Epithelial cell of prostate (primary cell): Measurements from ENCODE around the gene EXD3.
"Not testable (repeated sequence)": the region's sequence is repeated elsewhere in the genome, so short reads cannot be mapped to it uniquely, and the experiment has no call there.

Source experiments
- DNase-seq: peaks from one replicate; pipeline ENCODE4 v3.0.0-alpha.2; 2011; ENCODE audit warnings: low read depth, low spot score
- H3K27ac ChIP-seq: fragments of 450-650 bp; 2 replicates; pipeline ENCODE4 v1.5.1; 2017; ENCODE audit warnings: mild to moderate bottlenecking

The EXD3 gene, protein sequence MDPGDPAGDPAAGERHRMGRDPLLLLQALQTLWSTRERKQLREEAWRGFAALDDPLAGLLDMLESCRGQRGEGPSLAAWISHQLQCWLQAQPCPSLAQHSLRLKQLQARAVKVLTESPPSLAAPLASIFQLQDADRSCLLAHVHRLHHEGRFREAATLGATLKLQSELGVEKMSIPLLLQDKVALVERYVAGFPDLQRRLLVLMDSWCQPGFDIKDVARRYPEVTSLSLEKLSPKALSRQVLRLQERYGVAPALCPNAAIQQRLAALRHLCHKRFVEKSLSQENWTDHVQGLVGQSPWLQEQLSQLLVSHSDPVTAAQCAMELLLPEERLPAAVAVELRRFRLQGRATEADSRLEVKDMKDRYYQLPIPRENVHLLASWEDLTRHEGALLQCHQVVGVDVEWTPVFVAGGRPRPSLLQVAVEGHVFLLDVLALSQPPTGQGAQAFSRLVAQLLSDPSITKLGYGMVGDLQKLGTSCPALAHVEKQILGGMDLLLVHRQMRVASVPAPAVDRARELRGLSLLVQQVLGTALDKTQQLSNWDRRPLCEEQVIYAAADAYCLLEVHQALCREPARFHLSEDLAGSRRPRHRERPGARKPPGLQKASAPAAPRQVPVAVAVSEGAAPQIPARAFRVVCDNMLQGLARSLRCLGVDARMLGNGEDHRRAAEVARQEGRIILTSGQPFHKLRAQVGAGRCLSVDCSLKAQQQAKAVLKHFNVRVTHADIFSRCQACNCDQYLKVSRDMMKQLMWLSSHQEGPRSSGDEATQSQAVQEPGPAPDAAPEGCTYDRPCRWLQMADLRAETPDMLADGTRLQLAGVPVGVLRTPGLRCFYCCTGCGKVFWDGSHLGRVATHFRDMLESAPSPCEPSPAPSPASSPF

DNA sequence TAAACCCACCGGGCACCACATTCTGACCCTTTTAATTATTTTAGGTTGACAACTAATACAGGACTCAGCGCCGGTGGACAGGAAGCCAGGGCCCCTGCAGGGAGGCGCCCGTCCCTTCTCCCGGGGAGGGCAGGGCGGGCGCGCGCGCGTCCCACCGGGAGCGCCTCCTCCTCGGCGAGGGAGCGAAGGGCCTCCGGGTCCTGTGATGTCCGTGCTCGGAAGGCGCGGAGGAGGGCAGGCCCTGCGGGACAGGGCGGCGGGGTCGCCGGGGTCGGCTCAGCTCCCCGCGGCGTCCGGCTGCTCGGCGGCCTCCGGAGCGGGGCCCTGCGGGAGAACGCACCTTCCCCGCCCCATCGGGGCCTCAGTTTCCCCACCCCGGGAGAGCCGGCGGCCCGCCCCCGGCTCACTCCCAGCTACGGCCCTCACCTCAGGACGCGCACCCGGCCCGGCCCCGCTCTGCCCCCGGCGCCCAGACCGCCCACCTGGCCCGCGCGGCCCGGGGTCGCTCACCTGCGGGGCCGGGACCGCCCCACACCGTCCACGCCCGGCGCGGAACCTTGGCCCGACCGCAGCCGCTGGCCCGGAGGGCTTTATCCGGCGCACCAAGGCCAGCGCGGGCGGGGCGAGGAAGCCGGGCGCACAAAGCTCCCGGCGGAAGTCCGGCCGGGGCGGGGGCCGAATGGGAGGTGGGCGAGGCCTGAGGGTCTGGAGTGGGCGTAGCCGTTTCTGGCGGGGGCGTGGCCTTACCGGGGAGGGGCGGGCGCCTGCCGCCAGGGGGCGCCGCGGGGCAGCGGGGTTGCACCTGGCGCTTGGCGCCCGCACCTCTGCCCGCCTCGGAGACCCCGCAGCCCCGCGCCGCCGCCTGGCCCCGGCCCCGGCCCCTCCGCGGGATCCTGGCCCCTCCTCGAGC is at the start of gene EXD3, which contains the start of gene NOXA1:
TSS of gene EXD3 (minus strand) at position 559 of the 910 bp plus-strand sequence. CDS start 27,805 bp downstream, outside the sequence.
TSS of gene NOXA1 (plus strand) at position 790 of the 910 bp plus-strand sequence. CDS start 137 bp downstream, outside the sequence.
- peak within 1 kb of the TSS; percentile 53 for H3K27ac ChIP-seq
- DNase-seq = peak; percentile 64

DNA sequence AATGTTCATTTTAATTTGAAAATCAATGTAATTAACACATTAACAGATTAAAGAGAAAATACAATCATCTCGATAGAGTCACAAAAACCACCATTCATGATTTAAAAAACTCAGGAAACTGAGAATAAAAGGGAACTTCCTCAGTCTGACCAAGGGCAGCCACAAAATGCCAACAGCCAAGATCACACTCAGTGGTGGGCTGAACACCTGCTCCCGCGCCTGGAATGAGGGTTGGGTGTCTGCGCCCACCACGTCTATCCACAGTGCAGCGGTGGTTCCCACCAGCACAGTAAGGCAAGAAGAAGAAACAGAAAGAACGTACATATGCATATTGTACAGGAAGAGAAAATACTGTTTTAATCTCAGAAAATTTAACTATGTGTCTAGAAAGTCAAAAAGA is 47.8 kb upstream of the EXD3 start:
- no peak for DNase-seq
- H3K27ac ChIP-seq = no peak overlapping the region

DNA sequence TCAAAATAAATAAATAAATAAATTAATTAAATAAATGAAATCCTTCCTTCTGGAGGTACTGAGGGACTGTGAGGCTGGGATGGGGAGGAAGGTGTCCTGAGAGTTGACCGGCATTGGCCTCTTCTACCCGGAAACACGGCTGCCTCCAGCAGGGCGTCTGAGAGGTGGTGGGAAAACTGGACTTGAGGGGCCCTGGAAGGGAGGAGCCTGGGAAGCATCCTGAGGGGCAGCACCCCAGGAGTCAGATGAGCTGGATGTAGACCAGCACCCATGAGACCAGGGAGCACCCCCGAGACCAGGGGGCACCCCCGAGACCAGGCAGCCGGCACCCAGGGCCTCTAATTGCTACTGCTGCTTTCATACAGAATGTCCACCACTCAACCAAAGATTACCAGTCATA is 44.9 kb upstream of the EXD3 start:
- no peak overlapping the region for H3K27ac ChIP-seq

DNA sequence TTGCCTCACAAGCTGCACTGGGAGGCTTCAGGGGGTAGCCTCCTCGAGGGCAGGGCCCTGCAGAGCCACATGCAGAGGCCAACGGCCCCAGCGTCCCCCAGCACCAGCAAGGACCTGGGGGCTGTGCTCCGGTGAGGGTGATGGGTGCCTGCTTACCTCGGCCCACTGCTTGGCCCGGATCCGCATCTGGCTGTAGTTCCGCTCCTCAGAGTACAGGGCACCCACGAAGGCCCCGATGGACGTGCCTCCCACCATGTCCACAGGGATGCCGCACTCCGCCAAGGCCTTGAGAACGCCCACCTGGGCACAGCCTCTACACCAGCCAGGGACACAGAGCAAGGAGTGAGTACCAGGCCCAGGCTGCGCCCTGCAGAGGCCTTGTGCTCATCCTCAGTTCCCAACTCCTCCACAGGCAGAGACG is 44.2 kb upstream of the EXD3 start:
- no peak for DNase-seq
- no peak overlapping the region for H3K27ac ChIP-seq

More for the DNA sequence above, 44.9 kb upstream of the EXD3 start:
- DNase-seq = no peak

DNA sequence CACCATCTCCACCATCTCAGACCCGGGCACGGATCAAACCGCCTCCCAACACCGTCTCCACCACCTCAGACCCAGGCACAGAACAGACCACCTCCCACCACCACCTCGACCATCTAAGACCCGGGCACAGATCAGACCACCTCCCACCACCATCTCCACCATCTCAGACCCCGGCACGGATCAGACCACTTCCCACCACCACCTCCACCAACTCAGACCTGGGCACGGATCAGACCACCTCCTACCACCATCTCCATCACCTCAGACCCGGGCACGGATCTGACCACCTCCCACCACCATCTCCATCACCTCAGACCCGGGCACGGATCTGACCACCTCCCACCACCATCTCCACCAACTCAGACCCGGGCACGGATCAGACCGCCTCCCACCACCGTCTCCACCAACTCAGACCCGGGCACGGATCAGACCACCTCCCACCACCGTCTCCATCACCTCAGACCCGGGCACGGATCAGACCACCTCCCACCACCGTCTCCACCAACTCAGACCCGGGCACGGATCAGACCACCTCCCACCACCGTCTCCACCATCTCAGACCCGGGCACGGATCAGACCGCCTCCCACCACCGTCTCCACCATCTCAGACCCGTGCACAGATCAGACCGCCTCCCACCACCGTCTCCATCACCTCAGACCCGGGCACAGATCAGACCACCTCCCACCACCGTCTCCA is 43.6 kb upstream of the EXD3 start:
- DNase-seq, H3K27ac ChIP-seq: not testable (repeated sequence)

DNA sequence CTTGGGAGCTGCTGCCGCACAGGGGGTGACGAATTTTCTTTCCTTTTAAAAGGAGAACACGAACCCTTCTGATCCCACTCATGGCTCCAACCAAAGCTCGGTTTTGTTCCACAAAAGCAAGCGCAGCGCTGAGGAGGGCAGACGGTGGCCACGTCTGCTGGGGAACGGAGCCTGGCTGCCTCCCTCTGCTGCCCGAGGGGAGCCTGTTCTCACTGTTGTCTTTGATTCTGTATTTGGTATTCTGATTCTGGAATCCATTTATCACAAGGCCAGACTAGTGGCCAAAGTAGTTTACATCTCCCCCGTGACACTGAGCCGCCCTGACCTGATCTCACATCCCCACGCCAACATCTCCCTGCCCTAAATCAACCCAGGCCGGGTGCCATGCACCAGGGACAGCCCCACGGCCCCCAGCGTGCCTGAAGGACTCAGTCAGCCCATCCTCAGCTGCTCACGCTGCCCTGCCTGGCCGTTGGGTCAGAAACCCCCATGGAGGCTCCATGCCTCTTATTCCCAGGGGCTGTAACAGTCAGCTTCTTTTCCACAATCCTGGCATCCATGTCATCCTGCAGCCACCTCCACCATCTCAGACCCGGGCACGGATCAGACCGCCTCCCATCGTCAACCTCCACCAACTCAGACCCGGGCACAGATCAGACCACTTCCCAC is 42.9 kb upstream of the EXD3 start:
- no peak overlapping the region for H3K27ac ChIP-seq
- DNase-seq = no peak

DNA sequence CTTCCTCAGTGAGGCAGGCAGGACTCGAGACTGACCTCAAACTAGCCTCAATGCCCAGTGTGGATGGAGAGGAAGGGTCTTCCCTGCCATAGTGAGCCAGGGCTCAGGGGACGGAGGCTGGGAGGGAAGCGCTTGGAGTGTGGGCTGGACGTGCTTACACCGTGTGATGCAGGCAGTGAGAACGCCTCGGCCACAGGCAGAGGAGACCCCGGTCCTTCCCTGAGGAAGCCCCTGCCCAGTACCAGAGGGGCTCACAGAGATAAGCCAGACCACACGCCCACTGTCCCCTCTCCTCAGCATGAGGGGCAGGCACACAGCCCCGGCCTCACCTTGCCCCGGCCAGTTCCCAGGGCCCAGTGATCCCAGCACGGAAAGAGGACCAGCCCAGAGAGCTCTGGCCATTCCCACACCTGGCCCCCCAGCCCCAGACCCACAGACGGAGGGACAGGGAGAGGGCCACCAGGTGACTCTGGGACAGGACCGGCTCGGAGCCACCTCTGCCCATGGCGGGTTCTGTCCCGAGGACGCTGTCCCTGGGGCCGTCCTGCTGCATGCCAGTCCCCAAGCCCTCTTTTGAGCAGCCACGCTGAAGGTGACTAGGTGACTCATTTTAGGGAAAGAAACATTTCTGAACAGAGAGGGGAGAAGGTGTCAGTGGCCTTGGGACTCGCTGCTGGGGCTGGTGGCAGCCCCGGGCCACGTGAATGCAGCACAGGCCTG is 42.2 kb upstream of the EXD3 start:
- no peak for DNase-seq
- H3K27ac ChIP-seq = no peak overlapping the region

DNA sequence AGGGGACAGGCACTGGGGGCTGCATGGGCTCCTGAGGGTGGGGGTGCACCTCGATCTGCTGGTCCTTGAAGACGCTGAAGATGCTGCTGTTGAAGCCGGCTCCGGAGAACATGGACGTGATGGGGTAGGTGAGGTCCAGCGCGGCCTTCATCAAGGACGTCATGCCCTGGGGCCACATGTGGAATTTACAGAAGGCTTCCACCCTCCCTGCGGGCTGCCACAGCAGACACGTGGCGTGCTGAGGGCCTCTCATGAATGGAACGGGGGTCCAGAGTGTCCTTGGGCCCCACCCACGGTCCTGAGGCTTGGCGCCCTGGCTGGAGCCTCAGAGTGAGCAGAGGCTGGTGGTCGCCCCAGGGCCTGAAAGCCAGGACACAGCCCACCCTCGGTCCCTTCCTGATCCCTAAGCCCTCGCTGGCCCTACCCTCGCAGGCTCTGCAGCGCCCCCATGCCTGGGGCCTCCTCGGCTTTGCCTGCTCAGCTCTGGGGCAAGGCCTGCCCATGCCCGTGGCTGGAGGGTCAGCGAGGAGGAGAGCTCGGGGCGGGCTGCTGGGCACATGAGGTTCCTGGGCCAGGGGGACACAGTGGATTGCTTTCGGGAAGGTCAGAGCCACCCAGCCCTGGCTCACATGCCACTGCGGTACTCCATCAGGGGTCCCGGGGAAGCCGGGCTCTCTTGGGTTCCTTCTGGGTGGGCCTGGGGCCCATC is 41.5 kb upstream of the EXD3 start:
- DNase-seq = no peak
- H3K27ac ChIP-seq = no peak overlapping the region

DNA sequence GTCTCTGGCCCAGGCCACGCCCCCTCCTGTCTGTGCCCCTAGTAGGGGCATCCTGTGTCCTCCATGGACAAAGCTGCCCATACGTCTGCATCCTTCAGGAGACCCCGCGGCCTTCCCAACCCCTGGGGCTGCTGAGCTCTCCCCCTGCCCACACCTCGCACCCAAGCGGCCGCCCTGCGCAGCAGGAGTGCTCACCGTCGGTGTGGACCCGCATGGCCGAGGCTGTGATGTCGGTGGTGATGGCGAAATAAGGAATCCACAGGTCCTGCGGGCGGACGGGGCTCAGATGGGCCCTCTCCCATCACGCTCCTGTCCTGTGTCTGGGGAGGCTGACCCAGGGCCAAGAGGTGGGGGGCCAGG is 40.9 kb upstream of the EXD3 start:
- DNase-seq = no peak
- H3K27ac ChIP-seq = no peak overlapping the region

DNA sequence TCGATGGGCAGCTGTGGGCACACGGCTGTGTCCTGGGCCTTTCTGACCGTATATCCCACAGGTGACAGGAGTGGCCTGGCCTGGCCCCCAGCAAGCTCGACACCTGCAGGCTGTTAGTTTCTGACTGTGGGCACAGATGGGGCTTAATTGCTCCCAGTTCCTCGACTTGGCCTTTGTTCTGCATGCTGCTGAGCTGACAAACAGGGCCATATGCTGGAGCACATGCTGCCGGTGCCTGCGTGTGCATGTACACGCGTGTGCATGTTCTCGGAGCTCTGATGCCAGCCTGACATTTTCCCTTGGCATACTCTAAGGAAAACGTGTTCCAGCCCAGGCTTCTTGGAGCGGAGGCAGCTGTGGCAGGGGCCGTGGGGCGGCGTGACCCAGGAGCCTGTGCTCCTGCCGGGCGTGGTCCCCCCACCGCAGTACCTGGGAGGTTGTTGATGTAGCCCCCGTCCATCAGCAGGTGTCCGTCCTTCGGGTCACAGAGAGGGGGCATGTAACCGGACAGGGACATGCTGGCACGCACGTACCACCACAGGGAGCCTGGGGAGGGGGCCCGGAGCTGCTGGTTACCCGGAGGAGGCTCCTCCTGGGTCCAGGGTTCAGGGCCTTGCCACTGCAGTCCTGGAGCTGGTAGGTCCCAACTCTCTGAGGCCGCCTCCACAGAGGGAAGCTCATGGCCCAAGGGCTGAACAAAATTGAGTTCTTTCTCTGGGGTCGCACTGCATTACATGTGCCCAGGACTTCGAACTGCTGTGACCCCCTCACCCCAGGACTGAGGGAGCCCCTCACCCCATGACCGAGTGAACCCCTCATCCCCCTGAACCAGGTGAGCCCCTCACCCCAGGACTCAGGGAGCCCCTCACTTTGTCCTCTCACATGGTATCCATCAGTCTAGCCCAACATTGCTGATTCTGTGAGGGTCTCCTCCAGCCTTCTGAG is 40.3 kb upstream of the EXD3 start:
- H3K27ac ChIP-seq = no peak overlapping the region
- no peak for DNase-seq

DNA sequence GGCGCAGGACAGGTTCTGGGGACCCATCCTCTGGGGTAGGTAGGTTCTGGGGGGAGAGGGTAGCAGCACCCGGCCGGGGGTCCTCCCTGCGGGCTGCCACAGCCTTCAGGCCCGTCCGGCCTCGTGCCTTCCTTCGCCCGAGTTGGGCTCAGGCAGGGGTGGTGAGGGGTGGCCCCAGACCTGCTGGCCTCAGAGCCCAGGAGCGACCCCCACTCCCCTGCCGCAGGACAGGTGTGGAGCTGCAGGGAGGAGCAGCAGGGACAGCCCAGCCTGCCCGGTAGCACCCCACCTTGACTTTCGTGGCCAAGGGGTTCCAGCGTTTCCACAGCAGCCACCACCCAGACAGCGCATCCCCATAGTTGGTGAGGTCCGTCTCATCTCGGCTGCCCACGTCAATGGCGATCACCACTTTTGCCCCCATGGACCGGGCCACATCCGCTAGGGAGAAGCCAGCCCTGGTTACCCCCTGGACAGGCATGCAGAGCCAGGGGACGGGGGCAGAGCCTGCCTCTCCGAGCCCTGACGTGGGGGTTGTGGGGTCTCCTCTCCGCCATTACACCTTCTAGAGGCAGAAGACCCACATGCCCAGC is 39.5 kb upstream of the EXD3 start:
- no peak for DNase-seq
- no peak overlapping the region for H3K27ac ChIP-seq

DNA sequence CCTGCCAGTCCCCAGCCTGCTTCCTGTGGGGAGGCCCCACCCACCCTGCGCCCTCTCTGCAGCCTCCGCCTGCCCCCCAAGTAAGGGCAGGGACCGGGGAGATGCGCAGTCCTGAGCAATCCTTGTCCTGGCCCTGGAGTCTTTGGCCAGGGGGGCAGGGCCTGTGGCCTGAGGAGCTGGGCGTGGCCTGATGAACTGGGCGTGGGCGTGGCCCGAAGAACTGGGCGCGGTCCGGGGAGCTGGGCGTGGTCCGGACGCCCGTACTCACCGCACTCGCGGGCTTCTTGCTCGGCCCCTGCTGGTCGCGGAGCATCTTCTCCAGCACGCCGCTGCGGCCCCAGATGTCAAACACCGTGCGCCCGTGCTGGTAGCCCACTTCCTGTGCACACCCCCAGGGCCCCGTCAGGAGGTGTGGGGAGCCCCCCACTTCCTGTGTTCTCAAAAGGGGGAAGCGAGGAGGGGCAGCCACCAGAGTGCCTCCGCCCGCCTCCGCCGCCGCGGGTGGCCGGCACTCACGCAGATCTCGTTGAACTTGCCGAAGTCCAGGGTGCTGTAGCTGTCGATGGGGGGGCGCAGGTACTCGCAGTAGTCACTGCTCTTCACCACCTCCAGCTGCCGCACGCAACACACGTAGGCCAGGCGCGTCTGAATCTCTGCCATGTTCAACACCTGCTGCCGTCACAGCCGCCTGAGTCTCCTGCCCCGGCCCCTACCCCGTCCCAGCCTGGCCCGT is 38.9 kb upstream of the EXD3 start:
- DNase-seq = no peak
- no peak overlapping the region for H3K27ac ChIP-seq

DNA sequence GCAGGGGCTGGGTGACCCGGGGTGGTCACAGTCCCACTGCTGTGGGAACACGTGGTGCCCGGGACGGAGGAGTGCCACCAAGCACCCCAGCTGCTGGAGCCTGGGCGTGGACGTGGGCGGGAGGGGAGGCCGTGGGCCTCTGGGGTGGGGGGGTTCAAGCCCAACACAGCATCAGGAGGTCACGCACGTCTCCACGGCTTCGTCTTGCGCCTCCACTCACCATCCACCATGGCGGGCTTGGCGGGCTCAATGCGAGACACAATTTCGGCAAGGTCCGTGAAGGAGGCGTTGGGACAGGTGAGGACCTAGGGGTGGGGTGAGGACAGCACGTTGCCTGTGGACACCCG is 38.3 kb upstream of the EXD3 start:
- no peak for DNase-seq
- no peak overlapping the region for H3K27ac ChIP-seq

DNA sequence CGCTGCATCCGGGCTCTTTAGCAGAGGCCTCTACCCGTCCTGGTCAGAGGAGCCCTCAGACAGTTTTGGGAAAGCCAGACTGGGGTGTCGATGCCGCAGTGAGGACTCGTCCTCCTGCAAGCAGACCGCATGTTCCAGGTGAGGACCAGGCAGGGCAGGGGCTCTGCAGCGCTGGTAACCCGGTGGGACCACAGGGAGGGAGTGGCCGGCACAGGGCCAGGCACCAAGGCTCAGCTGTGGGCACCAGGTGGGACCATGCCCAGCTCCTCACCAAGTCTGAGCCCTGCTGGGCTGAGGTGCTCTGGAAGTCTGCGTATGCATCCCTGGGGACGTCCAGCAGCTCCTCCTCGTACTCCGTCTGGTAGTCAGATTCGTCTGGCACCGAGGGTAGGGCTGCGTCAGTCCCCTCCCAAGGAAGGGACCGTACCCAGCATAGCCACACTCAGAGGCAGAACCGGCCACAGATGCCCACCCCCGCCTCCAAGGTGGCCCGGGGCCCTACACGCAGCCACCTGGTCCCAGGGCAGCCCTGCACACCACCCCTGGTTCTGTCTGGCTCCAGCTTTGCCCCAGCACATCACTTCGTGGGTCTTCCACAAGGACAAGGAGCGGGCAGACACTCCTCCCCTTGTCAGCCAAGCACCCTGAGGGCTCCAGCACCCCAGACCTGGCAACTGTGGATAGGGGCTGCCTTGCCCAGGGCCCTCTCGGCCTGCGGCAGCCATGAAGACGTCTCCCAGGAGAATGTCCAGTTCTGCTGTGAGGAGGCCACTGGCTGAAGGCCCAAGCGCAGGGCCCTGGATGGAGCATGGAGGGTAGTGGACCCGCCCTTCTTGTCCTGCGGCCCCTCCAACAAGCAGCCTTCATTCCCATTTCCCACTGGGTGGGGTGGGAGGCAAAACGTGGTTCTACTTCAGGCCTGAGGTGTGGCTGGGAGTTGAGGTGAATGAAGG is 37.7 kb upstream of the EXD3 start:
- H3K27ac ChIP-seq = no peak overlapping the region
- no peak for DNase-seq
